Adrenal gland (tissue), 5 donors: ENCODE data around the gene PAQR9.

Experiments used
- CTCF ChIP-seq, 6 experiments: fragments of 450-650 bp in 4 of 6; fragments of 200-600 bp in 2 of 6; sonication (generic) in 1 of 6; IDR thresholded peaks; 1 replicate in 5 of 6; 2 replicates in 1 of 6; pipeline versions ENCODE4 v1.5.1 to v1.8.0; 2016 to 2021; ENCODE audit warnings: antibody characterized with exemption in 6 of 6, mild to moderate bottlenecking in 2 of 6, moderate library complexity in 1 of 6
- POLR2A ChIP-seq, 2 donors: fragments of 450-650 bp; IDR thresholded peaks; one replicate each; pipeline ENCODE4 v1.6.1; 2017; ENCODE audit warnings: antibody characterized with exemption in 2 of 2, mild to moderate bottlenecking in 2 of 2, moderate library complexity in 1 of 2
- donor health status: DM: no; HTN: no; CAD: no.

GRCh38 chr3:142912402-142913172 is 50.9 kb downstream of the PAQR9 start:
- TF ChIP-seq POLR2A (IDR thresholded peaks at IDR 0.05) = no peak
- no peak for TF ChIP-seq CTCF (IDR thresholded peaks at IDR 0.05)
